Prostate gland (tissue), 2 donors: ENCODE results near the gene ERG28. TPM values are rescaled to one million over a fixed set of nuclear protein-coding genes. Genes with fewer than 3 reads are reported as not detected.
A peak's percentile ranks its signal among the peaks of the same experiment; 100 is the strongest.

Experiments
- DNase-seq: peaks from one replicate; pipeline ENCODE4 v3.0.0-alpha.2; 2019; ENCODE audit warnings: low spot score
- H3K27ac ChIP-seq, 2 donors: fragments of 200-600 bp; sonication (generic); 2 replicates each; pipeline ENCODE4 v1.5.1; 2017 to 2019
- H3K27me3 ChIP-seq: fragments of 200-600 bp; sonication (generic); replicated peaks from 2 replicates; pipeline ENCODE4 v1.5.1; 2019; ENCODE audit not compliant: insufficient read depth
- H3K36me3 ChIP-seq, 2 donors: fragments of 200-600 bp; sonication (generic); 1 replicate in 1 of 2; 2 replicates in 1 of 2; pipeline versions ENCODE4 v1.5.1 to v1.8.1; 2017 to 2019
- H3K4me1 ChIP-seq: fragments of 200-600 bp; sonication (generic); replicated peaks from 2 replicates; pipeline ENCODE4 v1.5.1; 2019
- H3K4me3 ChIP-seq, 2 donors: fragments of 200-600 bp; sonication (generic); 2 replicates each; pipeline ENCODE4 v1.5.1; 2017 to 2019
- H3K9me3 ChIP-seq: fragments of 200-600 bp; sonication (generic); 2 replicates; pipeline ENCODE4 v1.5.1; 2017
- POLR2A ChIP-seq: fragments of 450-650 bp; IDR thresholded peaks from one replicate; pipeline ENCODE4 v1.6.1; 2016; ENCODE audit warnings: antibody characterized with exemption, mild to moderate bottlenecking
- POLR2AphosphoS5 ChIP-seq: sonication (generic); formaldehyde crosslinking; IDR thresholded peaks from one replicate; pipeline ENCODE4 v1.6.1; 2017; ENCODE audit warnings: antibody characterized with exemption
- WGBS: methylation state at CpG from one replicate; pipeline ENCODE4 v1.1.5; 2018; 5-methylcytosine and 5-hydroxymethylcytosine counted together
- intact Hi-C: fragments of 100-400 bp; cut with DNase I; formaldehyde crosslinking; loops from one replicate; pipeline ENCODE4 v1.14.2; 2022
- total RNA-seq, 2 donors: library from RNA; depleted of rRNA; stranded (reverse); fragments of >200 nt; gene quantifications; one replicate each; pipeline ENCODE4 v1.1.0, GENCODE V29; 2016
- TF ChIP-seq, protein P1 (sequence below), 4 experiments: fragments of 200-600 bp in 2 of 4; fragments of 450-650 bp in 2 of 4; sonication (generic) in 2 of 4; IDR thresholded peaks; 1 replicate in 3 of 4; 2 replicates in 1 of 4; pipeline ENCODE4 v1.5.1; 2016 to 2019; ENCODE audit warnings: antibody characterized with exemption in 4 of 4, mild to moderate bottlenecking in 2 of 4, moderate library complexity in 2 of 4

ERG28 gene
- total RNA-seq, 2 donors from 2014 or later: 16.7 to 54.6 TPM

DNA sequence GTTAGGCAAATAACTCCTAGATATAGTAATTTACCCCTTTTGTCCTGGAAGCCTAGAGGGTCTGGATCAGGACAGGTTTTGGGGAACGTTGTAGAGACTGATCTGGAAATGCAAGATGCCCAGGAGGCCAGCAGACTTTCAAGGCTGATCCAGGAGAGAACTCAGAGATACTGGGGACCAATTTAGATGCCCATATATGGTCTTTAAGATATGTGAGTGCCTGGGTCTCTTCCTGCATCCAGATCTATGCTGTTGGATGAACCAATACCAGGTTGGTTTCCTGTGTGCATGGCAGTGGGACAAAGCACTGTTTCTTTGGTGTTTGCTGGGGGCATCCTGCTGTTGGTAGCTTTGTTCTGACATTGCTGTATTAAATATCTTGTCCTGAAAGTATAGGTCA is 5.4 kb downstream of the ERG28 start:
- no peaks in the 10 kb centered on the region for H3K4me1 ChIP-seq
- no peaks in the 10 kb centered on the region for H3K27me3 ChIP-seq
- no peaks in the 10 kb centered on the region for H3K9me3 ChIP-seq
- H3K36me3 ChIP-seq: no peaks in the 10 kb centered on the region
- intact Hi-C loops: loop anchor here (5.0 kb wide), 1 partner anchor 348 kb away; no protein-coding TSS in a partner anchor
- no peak for DNase-seq
- no peak overlapping the region for H3K27ac ChIP-seq
- no peak overlapping the region for H3K4me3 ChIP-seq
- no peak for TF ChIP-seq POLR2AphosphoS5
- TF ChIP-seq, protein P1, sequence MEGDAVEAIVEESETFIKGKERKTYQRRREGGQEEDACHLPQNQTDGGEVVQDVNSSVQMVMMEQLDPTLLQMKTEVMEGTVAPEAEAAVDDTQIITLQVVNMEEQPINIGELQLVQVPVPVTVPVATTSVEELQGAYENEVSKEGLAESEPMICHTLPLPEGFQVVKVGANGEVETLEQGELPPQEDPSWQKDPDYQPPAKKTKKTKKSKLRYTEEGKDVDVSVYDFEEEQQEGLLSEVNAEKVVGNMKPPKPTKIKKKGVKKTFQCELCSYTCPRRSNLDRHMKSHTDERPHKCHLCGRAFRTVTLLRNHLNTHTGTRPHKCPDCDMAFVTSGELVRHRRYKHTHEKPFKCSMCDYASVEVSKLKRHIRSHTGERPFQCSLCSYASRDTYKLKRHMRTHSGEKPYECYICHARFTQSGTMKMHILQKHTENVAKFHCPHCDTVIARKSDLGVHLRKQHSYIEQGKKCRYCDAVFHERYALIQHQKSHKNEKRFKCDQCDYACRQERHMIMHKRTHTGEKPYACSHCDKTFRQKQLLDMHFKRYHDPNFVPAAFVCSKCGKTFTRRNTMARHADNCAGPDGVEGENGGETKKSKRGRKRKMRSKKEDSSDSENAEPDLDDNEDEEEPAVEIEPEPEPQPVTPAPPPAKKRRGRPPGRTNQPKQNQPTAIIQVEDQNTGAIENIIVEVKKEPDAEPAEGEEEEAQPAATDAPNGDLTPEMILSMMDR (IDR thresholded peaks at IDR 0.05): no peak
- TF ChIP-seq POLR2A: no peak
- 0% methylated on average over 1 of the region's 1 CpG for WGBS

DNA sequence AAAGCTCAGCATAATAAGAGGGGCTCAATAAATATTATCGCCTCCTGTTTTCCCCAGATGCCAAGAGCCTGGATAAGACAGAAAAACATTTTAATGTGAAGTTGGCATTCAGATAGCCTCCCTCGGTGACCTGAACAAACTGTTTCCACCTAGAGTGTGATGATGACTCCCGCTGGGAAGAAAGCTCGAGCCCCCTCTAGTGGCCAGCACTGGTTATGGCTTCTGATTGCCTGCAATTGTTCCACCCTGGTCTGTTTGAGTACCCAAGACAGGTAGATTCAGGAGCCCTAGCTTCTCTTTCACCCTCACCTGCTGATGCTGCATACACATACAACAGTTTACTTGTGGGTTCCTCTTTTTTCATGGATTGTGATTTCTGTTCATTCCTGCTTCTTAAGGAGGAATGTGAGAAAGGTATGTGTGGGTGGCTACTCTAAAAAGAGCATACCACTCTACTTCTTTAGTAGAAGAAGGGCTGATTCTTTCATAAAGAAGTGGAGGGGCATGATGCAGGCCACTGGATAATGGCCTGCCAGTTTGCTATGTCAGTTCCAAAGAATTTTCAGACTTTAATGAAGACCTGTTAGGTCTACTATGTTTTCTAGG is 6.4 kb downstream of the ERG28 start:
- Histone ChIP-seq H3K9me3 (no peaks in the 10 kb centered on the region), H3K4me3 (no peak overlapping the region), H3K4me1 (no peaks in the 10 kb centered on the region), H3K27ac (no peak overlapping the region), H3K27me3 (no peaks in the 10 kb centered on the region), H3K36me3 (no peaks in the 10 kb centered on the region)
- TF ChIP-seq, protein P1 (IDR thresholded peaks at IDR 0.05): peak; percentile 89 to 95 (median 94)
- peak; percentile 75 for TF ChIP-seq POLR2AphosphoS5
- TF ChIP-seq POLR2A: no peak
- intact Hi-C loops: loop anchor here (1.0 kb wide), 1 partner anchor 76 kb away; the partner anchor contains the start of gene FLVCR2
- peak; percentile 78 for DNase-seq
- WGBS: 4% methylated on average over 4 of the region's 4 CpGs

DNA sequence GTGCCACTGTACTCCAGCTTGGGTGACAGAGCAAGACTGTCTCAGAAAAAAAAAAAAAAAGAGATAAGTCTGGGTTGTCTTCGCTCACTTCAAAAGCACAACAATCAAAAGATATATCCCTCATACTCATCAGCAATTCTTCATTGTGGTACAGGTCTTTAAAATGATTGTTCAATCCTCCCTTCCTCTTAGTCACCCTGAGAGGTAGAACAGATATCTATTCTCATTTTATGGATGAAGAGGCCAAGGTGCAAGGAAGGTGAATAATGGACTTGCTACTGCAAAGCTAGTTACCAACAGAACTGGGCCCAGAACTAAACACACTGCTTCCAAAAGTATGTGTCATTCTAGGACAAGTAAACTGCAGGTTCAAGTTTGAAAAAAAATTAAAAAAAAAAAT is 7.1 kb downstream of the ERG28 start:
- Histone ChIP-seq H3K4me1 (no peaks in the 10 kb centered on the region), H3K27ac (no peak overlapping the region), H3K36me3 (no peaks in the 10 kb centered on the region), H3K4me3 (no peak overlapping the region), H3K9me3 (no peaks in the 10 kb centered on the region), H3K27me3 (no peaks in the 10 kb centered on the region)
- intact Hi-C loops: no loop called here
- 92% methylated on average over 1 of the region's 1 CpG for WGBS
- TF ChIP-seq POLR2AphosphoS5 (no peak), POLR2A (no peak)
- TF ChIP-seq, protein P1 (IDR thresholded peaks at IDR 0.05): no peak
- no peak for DNase-seq

DNA sequence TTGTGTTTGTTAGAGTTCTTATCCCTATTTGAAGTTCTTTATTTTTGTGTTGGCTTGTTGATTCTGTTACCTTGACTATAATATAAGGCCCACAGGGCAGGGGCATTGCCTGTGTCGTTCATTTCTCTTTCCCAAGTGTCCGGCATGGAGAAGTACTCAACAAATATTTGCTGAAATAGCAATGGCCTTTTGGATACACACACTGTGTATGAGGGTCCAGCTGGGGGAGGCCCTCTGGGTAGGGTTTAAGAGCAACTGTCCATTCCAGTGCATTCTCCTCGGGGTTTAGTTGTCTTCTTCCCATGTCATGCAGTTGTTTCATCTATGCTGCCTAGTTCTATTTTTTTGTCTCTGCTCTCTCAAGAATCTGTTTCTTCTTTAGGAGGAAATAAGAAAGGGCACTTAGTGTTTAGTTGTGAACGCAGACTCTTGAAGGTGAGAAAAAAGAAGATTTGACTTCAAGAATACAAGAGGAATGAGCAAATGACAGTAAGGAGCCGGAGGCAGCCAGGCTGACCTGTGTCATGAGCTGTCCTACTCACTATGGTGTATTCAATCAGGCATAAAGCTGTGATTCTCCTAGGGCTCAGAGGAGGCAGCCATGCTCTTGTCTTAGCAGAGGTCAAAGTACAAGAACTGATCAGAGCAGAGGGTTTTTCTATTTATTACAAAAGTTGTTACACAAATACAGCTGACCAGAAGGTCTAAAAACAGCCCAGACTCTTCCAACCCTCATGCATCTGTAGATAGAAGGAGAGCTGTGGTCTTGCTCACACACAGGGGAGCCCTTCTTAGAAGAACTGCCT is 10.2 kb downstream of the ERG28 start:
- H3K9me3 ChIP-seq: no peaks in the 10 kb centered on the region
- H3K27me3 ChIP-seq: no peaks in the 10 kb centered on the region
- no peaks in the 10 kb centered on the region for H3K36me3 ChIP-seq
- no peak for DNase-seq
- TF ChIP-seq POLR2A: no peak
- TF ChIP-seq POLR2AphosphoS5: no peak
- TF ChIP-seq, protein P1 (IDR thresholded peaks at IDR 0.05): no peak
- 93% methylated on average over 5 of the region's 5 CpGs for WGBS
- H3K27ac ChIP-seq: no peak overlapping the region
- no peak overlapping the region for H3K4me3 ChIP-seq
- intact Hi-C loops: no loop called here
- H3K4me1 ChIP-seq: peaks cover 7% of the 10 kb centered on the region
